GM23338 (cell line): ENCODE data around the gene NPTXR. TPM values are rescaled to one million over a fixed set of nuclear protein-coding genes. Genes with fewer than 3 reads are reported as not detected.

Source experiments
- ATAC-seq: fragments of 200-7000 bp; cut with Tn5 transposase; 3 replicates; pipeline ENCODE4 v1.9.1; 2020
- DNase-seq: peaks from one replicate; pipeline ENCODE4 v3.0.0-alpha.2; 2015; ENCODE audit warnings: low spot score
- H2AFZ ChIP-seq: fragments of 200-600 bp; sonication (generic); 2 replicates; pipeline ENCODE4 v1.8.0; 2016; ENCODE audit warnings: antibody characterized with exemption, mild to moderate bottlenecking, moderate library complexity
- H3F3A ChIP-seq: fragments of 200-600 bp; sonication (generic); replicated peaks from 2 replicates; pipeline ENCODE4 v1.8.0; 2017; ENCODE audit warnings: antibody characterized with exemption, mixed run types, low read depth
- H3K27ac ChIP-seq: fragments of 200-600 bp; sonication (generic); 2 replicates; pipeline ENCODE4 v1.6.1; 2016; ENCODE audit warnings: low read depth
- H3K27me3 ChIP-seq: fragments of 200-600 bp; sonication (generic); 2 replicates; pipeline ENCODE4 v1.8.0; 2016; ENCODE audit warnings: mild to moderate bottlenecking, mixed run types, moderate library complexity; ENCODE audit not compliant: insufficient read depth
- H3K36me3 ChIP-seq: fragments of 200-600 bp; sonication (generic); 2 replicates; pipeline ENCODE4 v1.8.0; 2016; ENCODE audit warnings: mild to moderate bottlenecking; ENCODE audit not compliant: insufficient read depth
- H3K4me1 ChIP-seq: fragments of 200-600 bp; sonication (generic); 2 replicates; pipeline ENCODE4 v1.8.0; 2016; ENCODE audit warnings: mild to moderate bottlenecking, moderate library complexity; ENCODE audit not compliant: insufficient read depth
- H3K4me2 ChIP-seq: fragments of 200-600 bp; sonication (generic); 2 replicates; pipeline ENCODE4 v1.7.1; 2017; ENCODE audit warnings: mixed run types
- H3K4me3 ChIP-seq: fragments of 200-600 bp; sonication (generic); 2 replicates; pipeline ENCODE4 v1.6.1; 2016; ENCODE audit warnings: mixed run types
- H3K79me2 ChIP-seq: fragments of 200-600 bp; sonication (generic); replicated peaks from 2 replicates; pipeline ENCODE4 v1.8.0; 2017; ENCODE audit warnings: mild to moderate bottlenecking; ENCODE audit not compliant: insufficient read depth
- H3K9me2 ChIP-seq: fragments of 200-600 bp; sonication (generic); 2 replicates; pipeline ENCODE4 v1.8.0; 2017; ENCODE audit not compliant: insufficient read depth
- H4K20me1 ChIP-seq: fragments of 200-600 bp; sonication (generic); replicated peaks from 2 replicates; pipeline ENCODE4 v1.8.0; 2017; ENCODE audit warnings: mild to moderate bottlenecking; ENCODE audit not compliant: insufficient read depth
- H3K27ac Mint-ChIP-seq: 2 replicates; pipeline ENCODE4 v1.8.0; 2020; ENCODE audit warnings: inconsistent platforms, mild to moderate bottlenecking, moderate library complexity, mixed read lengths
- H3K27me3 Mint-ChIP-seq: 3 replicates; pipeline ENCODE4 v1.8.0; 2022; ENCODE audit warnings: low read depth, mild to moderate bottlenecking, moderate library complexity, mixed read lengths, inconsistent platforms; ENCODE audit not compliant: insufficient read depth, poor library complexity
- H3K36me3 Mint-ChIP-seq: 3 replicates; pipeline ENCODE4 v1.8.0; 2021; ENCODE audit warnings: low read depth, mild to moderate bottlenecking, inconsistent platforms, moderate library complexity, mixed read lengths
- H3K4me1 Mint-ChIP-seq: 3 replicates; pipeline ENCODE4 v1.8.0; 2020; ENCODE audit warnings: mild to moderate bottlenecking, inconsistent platforms, mixed read lengths
- H3K4me3 Mint-ChIP-seq: 3 replicates; pipeline ENCODE4 v1.8.0; 2021; ENCODE audit warnings: moderate library complexity, mild to moderate bottlenecking, inconsistent platforms, mixed read lengths
- H3K9me3 Mint-ChIP-seq: 3 replicates; pipeline ENCODE4 v1.8.0; 2020; ENCODE audit warnings: moderate library complexity, mild to moderate bottlenecking, inconsistent platforms, mixed read lengths
- CREB1 ChIP-seq: fragments of 250-450 bp; sonication (Bioruptor Pico); IDR thresholded peaks from 2 replicates; pipeline ENCODE4 v1.5.0; 2020; ENCODE audit warnings: low read depth, mild to moderate bottlenecking, moderate library complexity
- CTCF ChIP-seq, 2 experiments: fragments of 200-600 bp in 1 of 2; sonication (generic) in 1 of 2; conservative IDR thresholded peaks; 2 replicates each; pipeline versions ENCODE4 v1.5.1 to v1.6.1; 2016 to 2017; ENCODE audit warnings: antibody characterized with exemption in 2 of 2, low read depth in 2 of 2, mild to moderate bottlenecking in 2 of 2, moderate library complexity in 1 of 2
- ETS1 ChIP-seq: IDR thresholded peaks from 2 replicates; pipeline ENCODE4 v1.6.1; 2016; ENCODE audit warnings: antibody characterized with exemption
- EZH2phosphoT487 ChIP-seq: fragments of 200-600 bp; sonication (generic); IDR thresholded peaks from one replicate; pipeline ENCODE4 v1.8.1; 2018; ENCODE audit warnings: antibody characterized with exemption; ENCODE audit not compliant: unreplicated experiment
- JUNB ChIP-seq: IDR thresholded peaks from one replicate; pipeline ENCODE4 v1.6.1; 2016; ENCODE audit warnings: antibody characterized with exemption; ENCODE audit not compliant: unreplicated experiment
- POLR2AphosphoS5 ChIP-seq: IDR thresholded peaks from 2 replicates; pipeline ENCODE4 v1.6.1; 2016; ENCODE audit warnings: antibody characterized with exemption, low read depth
- REST ChIP-seq: IDR thresholded peaks from one replicate; pipeline ENCODE4 v1.6.1; 2018; ENCODE audit warnings: antibody characterized with exemption; ENCODE audit not compliant: unreplicated experiment
- STAT1 ChIP-seq: IDR thresholded peaks from one replicate; pipeline ENCODE4 v1.6.1; 2016; ENCODE audit warnings: antibody characterized with exemption; ENCODE audit not compliant: unreplicated experiment
- ZNF114 ChIP-seq: fragments of 250-450 bp; sonication (Bioruptor Pico); IDR thresholded peaks from 2 replicates; pipeline ENCODE4 v1.5.0; 2020; ENCODE audit warnings: mild to moderate bottlenecking, moderate library complexity
- ZNF331 ChIP-seq: fragments of 250-450 bp; sonication (Bioruptor Pico); IDR thresholded peaks from 2 replicates; pipeline ENCODE4 v1.5.0; 2020; ENCODE audit warnings: low read depth, mild to moderate bottlenecking, moderate library complexity
- ZNF462 ChIP-seq: fragments of 250-450 bp; sonication (Bioruptor Pico); IDR thresholded peaks from 2 replicates; pipeline ENCODE4 v1.5.0; 2020; ENCODE audit warnings: mild to moderate bottlenecking, moderate library complexity
- polyA plus RNA-seq: library from polyadenylated mRNA; unstranded; fragments of >200 nt; fragmentation: Nextera tagmentation; extraction: Ambion mirVana; gene quantifications from 2 replicates; pipeline ENCODE4 v1.2.1, GENCODE V29; 2016
- total RNA-seq: library from RNA; depleted of rRNA; stranded (reverse); fragments of >200 nt; shearing (Covaris generic); gene quantifications from 2 replicates; pipeline ENCODE4 v1.2.3, GENCODE V29; 2014

NPTXR gene
- total and polyA plus RNA-seq, 2 experiments from 2014 or later, result 0.89 to 13.4 TPM

- no peak for TF ChIP-seq ZNF462
- no peak for TF ChIP-seq CTCF (conservative IDR thresholded peaks at IDR 0.05; ENCODE audit: low read depth in 2 of 2)
- TF ChIP-seq STAT1, result no peak
- TF ChIP-seq ZNF114, result no peak
- TF ChIP-seq ZNF331 (CRISPR knock-in tag), result no peak
- TF ChIP-seq CREB1 (CRISPR knock-in tag), result no peak
Measured at GRCh38 chr22:38782402-38783094, 61.3 kb downstream of the NPTXR start (continued).

GRCh38 chr22:38781033-38781432, 62.8 kb downstream of the NPTXR start:
- Histone ChIP-seq H3K4me2 (no peak overlapping the region), H2AFZ (no peak overlapping the region), H3K79me2 (no peaks in the 10 kb centered on the region), H3K36me3 (no peaks in the 10 kb centered on the region), H3K27ac (no peak overlapping the region), H3K9me2 (no peaks in the 10 kb centered on the region), H3F3A (no peaks in the 10 kb centered on the region), H3K4me3 (no peak overlapping the region), H3K27me3 (no peaks in the 10 kb centered on the region), H3K4me1 (no peaks in the 10 kb centered on the region), H4K20me1 (no peaks in the 10 kb centered on the region; the same call in 1 of the 2 replicates)
- Mint-ChIP-seq H3K36me3 (no peaks in the 10 kb centered on the region; the same call in 2 of the 3 replicates), H3K27me3 (peaks cover 8% of the 10 kb centered on the region), H3K4me1 (peaks cover 11% of the 10 kb centered on the region), H3K9me3 (no peaks in the 10 kb centered on the region), H3K27ac (no peak overlapping the region), H3K4me3 (no peak overlapping the region; the same call in 2 of the 3 replicates)
- ATAC-seq, result no peak
- no peak for DNase-seq
- TF ChIP-seq POLR2AphosphoS5 (no peak), REST (no peak), STAT1 (no peak), ETS1 (no peak), CREB1 (CRISPR knock-in tag) (no peak), EZH2phosphoT487 (no peak), JUNB (no peak)
